ENCODE data around the gene DGKH. TPM values are rescaled to one million over a fixed set of nuclear protein-coding genes. Genes with fewer than 3 reads are reported as not detected.

Gene DGKH
- total RNA-seq, 1 donor from 2014 or later: 18.7 TPM

GRCh38 chr13:42215578-42216421, 167.4 kb downstream of the DGKH start:
- ATAC-seq: peak in 1 of 2 donors; percentile 64
- intact Hi-C loops (cut with DNase I): no loop called here
- H3K4me1 ChIP-seq: no peaks in the 10 kb centered on the region

GRCh38 chr13:42216422-42216735, 167.9 kb downstream of the DGKH start:
- intact Hi-C loops (cut with DNase I): no loop called here
- Histone ChIP-seq H3K9me3 (no peaks in the 10 kb centered on the region), H3K27me3 (ENCODE audit: low read depth) (no peaks in the 10 kb centered on the region), H3K4me1 (no peaks in the 10 kb centered on the region), H3K4me3 (no peak overlapping the region), H3K36me3 (peaks cover 54% of the 10 kb centered on the region), H3K27ac (no peak overlapping the region)
- ATAC-seq (no peak), DNase-seq (no peak)
- no peak for TF ChIP-seq CTCF (IDR thresholded peaks at IDR 0.05)

More at GRCh38 chr13:42215578-42216421, 167.4 kb downstream of the DGKH start:
- H3K4me3 ChIP-seq: no peak overlapping the region
- H3K27ac ChIP-seq: no peak overlapping the region
- no peaks in the 10 kb centered on the region for H3K27me3 ChIP-seq (ENCODE audit: low read depth)
- H3K36me3 ChIP-seq: peaks cover 54% of the 10 kb centered on the region
- H3K9me3 ChIP-seq: no peaks in the 10 kb centered on the region
- TF ChIP-seq CTCF (IDR thresholded peaks at IDR 0.05): peak; percentile 43
- no peak for DNase-seq

DNA sequence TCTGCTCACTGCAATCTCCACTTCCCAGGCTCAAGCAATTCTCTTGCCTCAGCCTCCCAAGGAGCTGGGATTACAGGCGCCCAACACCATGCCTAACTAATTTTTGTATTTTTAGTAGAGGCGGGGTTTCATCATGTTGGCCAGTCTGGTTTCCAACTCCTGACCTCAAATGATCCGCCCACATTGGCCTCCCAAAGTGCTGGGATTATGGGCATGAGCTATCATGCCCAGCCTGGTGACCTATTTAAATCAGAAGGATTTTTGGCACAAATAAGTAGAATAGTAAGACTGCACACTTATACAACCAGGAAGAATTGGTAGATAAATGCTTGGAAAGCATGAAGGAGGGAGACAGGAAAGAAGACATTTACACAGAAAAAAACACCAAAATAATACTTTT, 170.1 kb downstream of the DGKH start:
- peaks cover 49% of the 10 kb centered on the region for H3K36me3 ChIP-seq
- no peak for DNase-seq

DNA sequence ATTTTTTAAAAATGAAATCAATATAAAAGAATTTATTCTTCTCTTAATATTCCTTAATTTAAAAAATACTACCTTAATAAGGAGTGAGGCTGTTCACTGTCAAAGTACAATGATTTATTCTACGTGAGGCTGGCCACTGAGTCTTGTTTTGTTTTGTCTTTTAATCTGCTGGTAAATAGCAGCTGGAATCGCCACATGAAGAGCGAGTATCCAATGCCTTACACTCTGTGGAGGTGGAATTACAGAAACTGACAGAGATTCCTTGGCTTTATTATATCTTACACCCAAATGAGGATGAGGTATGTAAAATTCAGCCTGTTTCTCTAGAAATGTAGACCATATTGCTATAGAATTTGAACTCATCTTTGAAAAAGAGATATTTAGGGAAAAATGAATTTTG, 170.6 kb downstream of the DGKH start:
- H3K4me1 ChIP-seq: no peaks in the 10 kb centered on the region
- H3K27me3 ChIP-seq (ENCODE audit: low read depth): no peaks in the 10 kb centered on the region
- H3K27ac ChIP-seq: no peak overlapping the region
- peaks cover 53% of the 10 kb centered on the region for H3K36me3 ChIP-seq
- intact Hi-C loops (cut with DNase I): no loop called here
- ATAC-seq (no peak), DNase-seq (no peak)
- H3K9me3 ChIP-seq: no peaks in the 10 kb centered on the region
- no peak for TF ChIP-seq CTCF (IDR thresholded peaks at IDR 0.05)
- no peak overlapping the region for H3K4me3 ChIP-seq

More for the DNA sequence above, 170.1 kb downstream of the DGKH start:
- ATAC-seq: no peak
- Histone ChIP-seq H3K4me1 (no peaks in the 10 kb centered on the region), H3K4me3 (no peak overlapping the region), H3K9me3 (no peaks in the 10 kb centered on the region), H3K27me3 (ENCODE audit: low read depth) (no peaks in the 10 kb centered on the region), H3K27ac (no peak overlapping the region)
- TF ChIP-seq CTCF (IDR thresholded peaks at IDR 0.05): no peak
- intact Hi-C loops (cut with DNase I): no loop called here

GRCh38 chr13:42219876-42220275, 171.4 kb downstream of the DGKH start:
- Histone ChIP-seq H3K36me3 (peaks cover 55% of the 10 kb centered on the region), H3K9me3 (no peaks in the 10 kb centered on the region), H3K27ac (no peak overlapping the region), H3K4me3 (no peak overlapping the region), H3K27me3 (ENCODE audit: low read depth) (no peaks in the 10 kb centered on the region), H3K4me1 (no peaks in the 10 kb centered on the region)
- intact Hi-C loops (cut with DNase I): no loop called here
- ATAC-seq (no peak), DNase-seq (no peak)
- TF ChIP-seq CTCF (IDR thresholded peaks at IDR 0.05): no peak
